ENCODE data around the gene AGER. TPM values are rescaled to one million over a fixed set of nuclear protein-coding genes. Genes with fewer than 3 reads are reported as not detected.

AGER gene
- total RNA-seq, 2 donors from 2014 or later, result 3.0 to 4.9 TPM

GRCh38 chr6:32166411-32167061 is 17.5 kb downstream of the AGER start:
- WGBS, 2 donors, result 82 to 96% methylated on average over 16 to 29 of the region's 30 CpGs
- ATAC-seq (no peak), DNase-seq (no peak)
- H3K36me3 ChIP-seq (replicated peaks in 1 of 2; ENCODE audit: insufficient read depth in 1 of 2, low read depth in 2 of 2), result peaks cover 0 to 1% of the 10 kb centered on the region in 2 donors
- H3K27me3 ChIP-seq, result no peaks in the 10 kb centered on the region
- no peaks in the 10 kb centered on the region for H3K9me3 ChIP-seq
- TF ChIP-seq POLR2A (IDR thresholded peaks at IDR 0.05), result no peak
- TF ChIP-seq CTCF (IDR thresholded peaks at IDR 0.05), result no peak
- H3K4me3 ChIP-seq, result no peak overlapping the region
- H3K27ac ChIP-seq, result no peak overlapping the region
- intact Hi-C loops (cut with DNase I), result no loop called here
- H3K4me1 ChIP-seq, result no peaks in the 10 kb centered on the region

GRCh38 chr6:32164295-32164694 is 19.8 kb downstream of the AGER start, which contains the start of gene EGFL8:
TSS of gene EGFL8 (plus strand) at chr6:32164595. CDS start at chr6:32166166, 1,571 bp downstream.
- Histone ChIP-seq H3K27me3 (no peaks in the 10 kb centered on the region), H3K4me3 (no peak within 1 kb of the TSS), H3K27ac (peak within 1 kb of the TSS in 2 of 4 donors; percentile 9 to 18), H3K4me1 (no peaks in the 10 kb centered on the region), H3K36me3 (replicated peaks in 1 of 2; ENCODE audit: insufficient read depth in 1 of 2, low read depth in 2 of 2) (peaks cover 0 to 1% of the 10 kb centered on the region in 2 donors), H3K9me3 (no peaks in the 10 kb centered on the region)
- TF ChIP-seq CTCF (IDR thresholded peaks at IDR 0.05) (no peak), POLR2A (IDR thresholded peaks at IDR 0.05) (no peak)
- intact Hi-C loops (cut with DNase I), result no loop called here
- DNase-seq, result no peak
- no peak for ATAC-seq

GRCh38 chr6:32163559-32164258 is 20.3 kb downstream of the AGER start:
- 85 to 86% methylated on average over 6 to 7 of the region's 7 CpGs for WGBS, 2 donors
- H3K27me3 ChIP-seq, result no peaks in the 10 kb centered on the region
- H3K4me1 ChIP-seq, result no peaks in the 10 kb centered on the region
- H3K36me3 ChIP-seq (replicated peaks in 1 of 2; ENCODE audit: insufficient read depth in 1 of 2, low read depth in 2 of 2), result peaks cover 0 to 1% of the 10 kb centered on the region in 2 donors
- H3K27ac ChIP-seq, result peak overlapping the region in 2 of 4 donors; percentile 9 to 18
- TF ChIP-seq POLR2A (IDR thresholded peaks at IDR 0.05) (no peak), CTCF (IDR thresholded peaks at IDR 0.05) (no peak)
- H3K9me3 ChIP-seq, result no peaks in the 10 kb centered on the region
- H3K4me3 ChIP-seq, result no peak overlapping the region
- DNase-seq (no peak), ATAC-seq (peak; percentile 16)
- intact Hi-C loops (cut with DNase I), result no loop called here

GRCh38 chr6:32158052-32158451 is 26.0 kb downstream of the AGER start:
- DNase-seq, result no peak
- no peak for TF ChIP-seq POLR2A (IDR thresholded peaks at IDR 0.05)
- TF ChIP-seq CTCF (IDR thresholded peaks at IDR 0.05), result no peak
- no peak overlapping the region for H3K27ac ChIP-seq
- H3K4me3 ChIP-seq, result no peak overlapping the region
- no peaks in the 10 kb centered on the region for H3K27me3 ChIP-seq
- no peaks in the 10 kb centered on the region for H3K36me3 ChIP-seq (replicated peaks in 1 of 2; ENCODE audit: insufficient read depth in 1 of 2, low read depth in 2 of 2)
- intact Hi-C loops (cut with DNase I), result loop anchor here (5.0 kb wide), 1 partner anchor 41 kb away; no protein-coding TSS in a partner anchor
- ATAC-seq, result no peak
- no peaks in the 10 kb centered on the region for H3K9me3 ChIP-seq
- peaks cover 23% of the 10 kb centered on the region for H3K4me1 ChIP-seq
